ENCODE measurements around the gene TIAM2.
"Not testable (repeated sequence)": the region's sequence is repeated elsewhere in the genome, so short reads cannot be mapped to it uniquely, and the experiment has no call there.

Gene TIAM2

GRCh38 chr6:155080881-155081845 is 86.0 kb downstream of the TIAM2 start:
- no peak overlapping the region for H3K27ac Mint-ChIP-seq
- ATAC-seq = no peak
- DNase-seq (ENCODE audit: low spot score in 2 of 2) = no peak
- peaks cover 6% of the 10 kb centered on the region for H3K4me1 Mint-ChIP-seq
- no peaks in the 10 kb centered on the region for H3K9me3 Mint-ChIP-seq
- H3K4me3 Mint-ChIP-seq = no peak overlapping the region
- H3K36me3 Mint-ChIP-seq = no peaks in the 10 kb centered on the region

- Mint-ChIP-seq H3K4me1 (peaks cover 6% of the 10 kb centered on the region), H3K36me3 (no peaks in the 10 kb centered on the region), H3K9me3 (no peaks in the 10 kb centered on the region), H3K4me3 (no peak overlapping the region), H3K27ac (no peak overlapping the region)
- DNase-seq (ENCODE audit: low spot score in 2 of 2) (no peak), ATAC-seq (peak; percentile 24)
These were observed 89.5 kb downstream of the TIAM2 start for GRCh38 chr6:155084431-155085123.

GRCh38 chr6:155085582-155086257 is 90.6 kb downstream of the TIAM2 start:
- Mint-ChIP-seq H3K27ac (no peak overlapping the region), H3K36me3 (no peaks in the 10 kb centered on the region), H3K4me3 (no peak overlapping the region), H3K4me1 (no peaks in the 10 kb centered on the region), H3K9me3 (no peaks in the 10 kb centered on the region)
- no peak for DNase-seq (ENCODE audit: low spot score in 2 of 2)
- no peak for ATAC-seq

- H3K36me3 Mint-ChIP-seq = no peaks in the 10 kb centered on the region
- H3K9me3 Mint-ChIP-seq = no peaks in the 10 kb centered on the region
- H3K27ac Mint-ChIP-seq = no peak overlapping the region
- DNase-seq (ENCODE audit: low spot score in 2 of 2) (no peak), ATAC-seq (no peak)
- H3K4me1 Mint-ChIP-seq = peaks cover 9% of the 10 kb centered on the region
- no peak overlapping the region for H3K4me3 Mint-ChIP-seq
These were observed 93.7 kb downstream of the TIAM2 start for GRCh38 chr6:155088856-155089255.

- Mint-ChIP-seq H3K9me3 (no peaks in the 10 kb centered on the region), H3K36me3 (no peaks in the 10 kb centered on the region), H3K4me3 (no peak overlapping the region), H3K27ac (no peak overlapping the region), H3K4me1 (peaks cover 9% of the 10 kb centered on the region)
- ATAC-seq (no peak), DNase-seq (ENCODE audit: low spot score in 2 of 2) (no peak)
These were observed 94.6 kb downstream of the TIAM2 start for GRCh38 chr6:155089746-155090145.

GRCh38 chr6:155090166-155090565 is 95.1 kb downstream of the TIAM2 start:
- DNase-seq (ENCODE audit: low spot score in 2 of 2) = no peak
- Mint-ChIP-seq H3K27ac (no peak overlapping the region), H3K4me3 (no peak overlapping the region), H3K9me3 (no peaks in the 10 kb centered on the region), H3K4me1 (peaks cover 9% of the 10 kb centered on the region), H3K36me3 (no peaks in the 10 kb centered on the region)
- no peak for ATAC-seq

GRCh38 chr6:155091756-155092155 is 96.6 kb downstream of the TIAM2 start:
- Mint-ChIP-seq H3K4me1 (peaks cover 9% of the 10 kb centered on the region), H3K4me3 (no peak overlapping the region), H3K36me3 (no peaks in the 10 kb centered on the region), H3K27ac (no peak overlapping the region), H3K9me3 (no peaks in the 10 kb centered on the region)
- ATAC-seq (no peak), DNase-seq (ENCODE audit: low spot score in 2 of 2) (no peak)

GRCh38 chr6:155093430-155093829 is 98.3 kb downstream of the TIAM2 start:
- no peak overlapping the region for H3K27ac Mint-ChIP-seq
- H3K36me3 Mint-ChIP-seq = no peaks in the 10 kb centered on the region
- DNase-seq (ENCODE audit: low spot score in 2 of 2) = peak in 1 of 2 donors; percentile 54
- H3K9me3 Mint-ChIP-seq = no peaks in the 10 kb centered on the region
- H3K4me3 Mint-ChIP-seq = no peak overlapping the region
- peaks cover 9% of the 10 kb centered on the region for H3K4me1 Mint-ChIP-seq
- peak; percentile 90 for ATAC-seq

- no peaks in the 10 kb centered on the region for H3K9me3 Mint-ChIP-seq
- H3K4me3 Mint-ChIP-seq = no peak overlapping the region
These were observed 105.0 kb downstream of the TIAM2 start for GRCh38 chr6:155100087-155100486.

GRCh38 chr6:155100591-155100990 is 105.5 kb downstream of the TIAM2 start:
- no peak overlapping the region for H3K27ac Mint-ChIP-seq
- ATAC-seq (no peak), DNase-seq (ENCODE audit: low spot score in 2 of 2) (no peak)
- no peak overlapping the region for H3K4me3 Mint-ChIP-seq
- no peaks in the 10 kb centered on the region for H3K36me3 Mint-ChIP-seq
- H3K9me3 Mint-ChIP-seq = no peaks in the 10 kb centered on the region
- H3K4me1 Mint-ChIP-seq = peaks cover 10% of the 10 kb centered on the region

More at GRCh38 chr6:155100087-155100486, 105.0 kb downstream of the TIAM2 start:
- H3K36me3 Mint-ChIP-seq = no peaks in the 10 kb centered on the region
- no peak overlapping the region for H3K27ac Mint-ChIP-seq
- H3K4me1 Mint-ChIP-seq = peaks cover 10% of the 10 kb centered on the region
- ATAC-seq (no peak), DNase-seq (ENCODE audit: low spot score in 2 of 2) (no peak)

GRCh38 chr6:155103083-155103645 is 108.0 kb downstream of the TIAM2 start:
- ATAC-seq; H3K27ac Mint-ChIP-seq; H3K9me3 Mint-ChIP-seq; H3K4me3 Mint-ChIP-seq; DNase-seq (ENCODE audit: low spot score in 2 of 2); H3K36me3 Mint-ChIP-seq: not testable (repeated sequence)
- peaks cover 27% of the 10 kb centered on the region for H3K4me1 Mint-ChIP-seq

GRCh38 chr6:155103816-155104366 is 108.8 kb downstream of the TIAM2 start:
- peaks cover 28% of the 10 kb centered on the region for H3K4me1 Mint-ChIP-seq
- DNase-seq (ENCODE audit: low spot score in 2 of 2) = no peak
- H3K9me3 Mint-ChIP-seq = no peaks in the 10 kb centered on the region
- H3K27ac Mint-ChIP-seq = peak overlapping the region; percentile 58
- peak; percentile 80 for ATAC-seq
- peak overlapping the region; percentile 17 for H3K4me3 Mint-ChIP-seq
- H3K36me3 Mint-ChIP-seq = no peaks in the 10 kb centered on the region

- H3K4me3 Mint-ChIP-seq = peak overlapping the region; percentile 55
- peak overlapping the region; percentile 53 for H3K27ac Mint-ChIP-seq
- no peaks in the 10 kb centered on the region for H3K36me3 Mint-ChIP-seq
- H3K4me1 Mint-ChIP-seq = peaks cover 28% of the 10 kb centered on the region
- ATAC-seq (peak; percentile 52), DNase-seq (ENCODE audit: low spot score in 2 of 2) (no peak)
- no peaks in the 10 kb centered on the region for H3K9me3 Mint-ChIP-seq
These were observed 111.5 kb downstream of the TIAM2 start for GRCh38 chr6:155106456-155107115.

- Mint-ChIP-seq H3K27ac (no peak overlapping the region), H3K4me3 (peak overlapping the region; percentile 55)
- ATAC-seq = no peak
These were observed 112.4 kb downstream of the TIAM2 start for GRCh38 chr6:155107432-155108069.

More at GRCh38 chr6:155107432-155108069, 112.4 kb downstream of the TIAM2 start:
- no peaks in the 10 kb centered on the region for H3K9me3 Mint-ChIP-seq
- DNase-seq (ENCODE audit: low spot score in 2 of 2) = no peak
- H3K4me1 Mint-ChIP-seq = peaks cover 28% of the 10 kb centered on the region
- no peaks in the 10 kb centered on the region for H3K36me3 Mint-ChIP-seq
